HL-60 (cell line): Measurements from ENCODE around the gene DOCK10.

Source experiments
- DNase-seq, 2 experiments: peaks; one replicate each; pipeline ENCODE4 v3.0.0-alpha.2; 2010 to 2020; ENCODE audit warnings: low read depth in 1 of 2, low spot score in 1 of 2
- H3K27ac ChIP-seq: fragments of 250-450 bp; sonication (Bioruptor Pico); replicated peaks from 2 replicates; pipeline ENCODE4 v1.5.1; 2020; ENCODE audit warnings: mild to moderate bottlenecking, moderate library complexity
- H3K27me3 ChIP-seq: fragments of 250-450 bp; sonication (Bioruptor Pico); 2 replicates; pipeline ENCODE4 v1.5.1; 2021; ENCODE audit warnings: mild to moderate bottlenecking, moderate library complexity; ENCODE audit not compliant: insufficient read depth, poor library complexity, severe bottlenecking
- H3K4me3 ChIP-seq: replicated peaks from 2 replicates; pipeline ENCODE4 v1.5.1; 2011; ENCODE audit warnings: mild to moderate bottlenecking, control low read depth, low read length; ENCODE audit not compliant: insufficient read depth
- GABPA ChIP-seq: IDR thresholded peaks from 2 replicates; pipeline ENCODE4 v1.6.1; 2012; ENCODE audit warnings: low read depth
- POLR2AphosphoS5 ChIP-seq: IDR thresholded peaks from 2 replicates; pipeline ENCODE4 v1.6.1; 2012; ENCODE audit warnings: low read depth
- SPI1 ChIP-seq: IDR thresholded peaks from 2 replicates; pipeline ENCODE4 v1.6.1; 2012; ENCODE audit warnings: low read depth, mild to moderate bottlenecking, borderline replicate concordance
- TF ChIP-seq, protein P1 (sequence below): IDR thresholded peaks from 2 replicates; pipeline ENCODE4 v1.6.1; 2012; ENCODE audit warnings: low read depth; ENCODE audit not compliant: insufficient replicate concordance
- TF ChIP-seq, protein P2 (sequence below): IDR thresholded peaks from one replicate; pipeline ENCODE4 v1.5.1; 2011; ENCODE audit warnings: low read length, control low read depth, inconsistent platforms; ENCODE audit not compliant: insufficient read depth

The DOCK10 gene

DNA sequence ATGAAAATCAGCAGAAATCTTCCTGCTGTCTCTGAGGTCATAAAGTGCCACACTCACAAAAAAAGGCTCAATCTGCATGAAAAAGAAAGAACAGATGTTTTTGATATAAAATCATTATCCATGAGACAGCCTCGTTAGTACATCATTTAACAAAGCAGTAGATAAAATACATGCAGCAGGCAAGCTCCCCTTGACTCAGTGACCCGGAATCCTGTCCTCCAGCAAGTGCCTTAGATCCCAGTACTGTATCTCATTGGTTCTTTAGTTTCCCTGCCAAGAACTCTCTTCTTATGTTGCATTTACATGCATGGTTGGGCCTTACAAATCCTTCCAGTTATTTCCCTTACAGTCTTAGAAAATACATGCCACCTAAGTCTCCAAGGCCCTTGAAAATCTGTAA lies 177.3 kb downstream of the DOCK10 start:
- DNase-seq = no peak
- TF ChIP-seq, protein P1, sequence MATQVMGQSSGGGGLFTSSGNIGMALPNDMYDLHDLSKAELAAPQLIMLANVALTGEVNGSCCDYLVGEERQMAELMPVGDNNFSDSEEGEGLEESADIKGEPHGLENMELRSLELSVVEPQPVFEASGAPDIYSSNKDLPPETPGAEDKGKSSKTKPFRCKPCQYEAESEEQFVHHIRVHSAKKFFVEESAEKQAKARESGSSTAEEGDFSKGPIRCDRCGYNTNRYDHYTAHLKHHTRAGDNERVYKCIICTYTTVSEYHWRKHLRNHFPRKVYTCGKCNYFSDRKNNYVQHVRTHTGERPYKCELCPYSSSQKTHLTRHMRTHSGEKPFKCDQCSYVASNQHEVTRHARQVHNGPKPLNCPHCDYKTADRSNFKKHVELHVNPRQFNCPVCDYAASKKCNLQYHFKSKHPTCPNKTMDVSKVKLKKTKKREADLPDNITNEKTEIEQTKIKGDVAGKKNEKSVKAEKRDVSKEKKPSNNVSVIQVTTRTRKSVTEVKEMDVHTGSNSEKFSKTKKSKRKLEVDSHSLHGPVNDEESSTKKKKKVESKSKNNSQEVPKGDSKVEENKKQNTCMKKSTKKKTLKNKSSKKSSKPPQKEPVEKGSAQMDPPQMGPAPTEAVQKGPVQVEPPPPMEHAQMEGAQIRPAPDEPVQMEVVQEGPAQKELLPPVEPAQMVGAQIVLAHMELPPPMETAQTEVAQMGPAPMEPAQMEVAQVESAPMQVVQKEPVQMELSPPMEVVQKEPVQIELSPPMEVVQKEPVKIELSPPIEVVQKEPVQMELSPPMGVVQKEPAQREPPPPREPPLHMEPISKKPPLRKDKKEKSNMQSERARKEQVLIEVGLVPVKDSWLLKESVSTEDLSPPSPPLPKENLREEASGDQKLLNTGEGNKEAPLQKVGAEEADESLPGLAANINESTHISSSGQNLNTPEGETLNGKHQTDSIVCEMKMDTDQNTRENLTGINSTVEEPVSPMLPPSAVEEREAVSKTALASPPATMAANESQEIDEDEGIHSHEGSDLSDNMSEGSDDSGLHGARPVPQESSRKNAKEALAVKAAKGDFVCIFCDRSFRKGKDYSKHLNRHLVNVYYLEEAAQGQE = no peak
- TF ChIP-seq GABPA (no peak), SPI1 (no peak), POLR2AphosphoS5 (no peak)
- TF ChIP-seq, protein P2, sequence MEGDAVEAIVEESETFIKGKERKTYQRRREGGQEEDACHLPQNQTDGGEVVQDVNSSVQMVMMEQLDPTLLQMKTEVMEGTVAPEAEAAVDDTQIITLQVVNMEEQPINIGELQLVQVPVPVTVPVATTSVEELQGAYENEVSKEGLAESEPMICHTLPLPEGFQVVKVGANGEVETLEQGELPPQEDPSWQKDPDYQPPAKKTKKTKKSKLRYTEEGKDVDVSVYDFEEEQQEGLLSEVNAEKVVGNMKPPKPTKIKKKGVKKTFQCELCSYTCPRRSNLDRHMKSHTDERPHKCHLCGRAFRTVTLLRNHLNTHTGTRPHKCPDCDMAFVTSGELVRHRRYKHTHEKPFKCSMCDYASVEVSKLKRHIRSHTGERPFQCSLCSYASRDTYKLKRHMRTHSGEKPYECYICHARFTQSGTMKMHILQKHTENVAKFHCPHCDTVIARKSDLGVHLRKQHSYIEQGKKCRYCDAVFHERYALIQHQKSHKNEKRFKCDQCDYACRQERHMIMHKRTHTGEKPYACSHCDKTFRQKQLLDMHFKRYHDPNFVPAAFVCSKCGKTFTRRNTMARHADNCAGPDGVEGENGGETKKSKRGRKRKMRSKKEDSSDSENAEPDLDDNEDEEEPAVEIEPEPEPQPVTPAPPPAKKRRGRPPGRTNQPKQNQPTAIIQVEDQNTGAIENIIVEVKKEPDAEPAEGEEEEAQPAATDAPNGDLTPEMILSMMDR = no peak
- no peak overlapping the region for H3K4me3 ChIP-seq
- no peak overlapping the region for H3K27ac ChIP-seq
- no peaks in the 10 kb centered on the region for H3K27me3 ChIP-seq

- TF ChIP-seq, protein P2 = no peak
- TF ChIP-seq SPI1 (no peak), GABPA (no peak), POLR2AphosphoS5 (no peak)
- TF ChIP-seq, protein P1 = no peak
- no peak overlapping the region for H3K27ac ChIP-seq
- H3K4me3 ChIP-seq = no peak overlapping the region
- no peaks in the 10 kb centered on the region for H3K27me3 ChIP-seq
- DNase-seq = no peak
These were observed 181.0 kb downstream of the DOCK10 start for GRCh38 chr2:224861266-224861665.

DNA sequence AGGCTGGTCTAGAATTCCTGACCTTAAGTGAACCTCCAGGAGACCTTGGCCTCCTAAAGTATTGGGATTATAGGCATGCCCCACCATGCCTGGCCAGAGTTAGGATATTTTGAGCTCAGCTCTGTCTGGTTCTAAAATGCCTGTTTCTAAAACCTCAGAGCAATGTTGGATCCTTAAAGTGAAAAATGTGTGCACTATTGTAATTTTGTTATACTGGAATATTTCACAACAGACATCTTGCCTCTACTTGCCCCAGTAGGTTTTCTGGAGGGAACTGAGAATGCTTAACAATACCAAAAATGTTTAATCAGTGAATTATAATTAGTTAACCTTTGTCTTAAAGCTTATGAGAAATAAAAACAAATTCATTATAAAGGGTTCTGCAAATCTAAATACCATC lies 181.5 kb downstream of the DOCK10 start:
- no peaks in the 10 kb centered on the region for H3K27me3 ChIP-seq
- no peak overlapping the region for H3K4me3 ChIP-seq
- no peak overlapping the region for H3K27ac ChIP-seq
- no peak for DNase-seq
- TF ChIP-seq SPI1 = no peak
- TF ChIP-seq, protein P2 = no peak
- TF ChIP-seq, protein P1 = no peak
- TF ChIP-seq GABPA = no peak
- TF ChIP-seq POLR2AphosphoS5 = no peak
